HFFc6 (cell line): ENCODE measurements around the gene DCDC2B. TPM values are rescaled to one million over a fixed set of nuclear protein-coding genes. Genes with fewer than 3 reads are reported as not detected.

ENCODE experiments used
- DNase-seq: peaks from one replicate; pipeline ENCODE4 v3.0.0-alpha.2; 2018
- H3K27ac Mint-ChIP-seq: 2 replicates; pipeline ENCODE4 v1.8.0; 2020; ENCODE audit warnings: mild to moderate bottlenecking, mixed read lengths
- H3K27me3 Mint-ChIP-seq: 2 replicates; pipeline ENCODE4 v1.8.0; 2021; ENCODE audit warnings: mild to moderate bottlenecking, moderate library complexity, mixed read lengths; ENCODE audit not compliant: insufficient read depth
- H3K36me3 Mint-ChIP-seq: 2 replicates; pipeline ENCODE4 v1.8.0; 2021; ENCODE audit warnings: low read depth, mixed read lengths
- H3K4me1 Mint-ChIP-seq: 2 replicates; pipeline ENCODE4 v1.8.0; 2020; ENCODE audit warnings: low read depth, mixed read lengths
- H3K4me3 Mint-ChIP-seq: 2 replicates; pipeline ENCODE4 v1.8.0; 2020; ENCODE audit warnings: mild to moderate bottlenecking, moderate library complexity, mixed read lengths
- H3K9me3 Mint-ChIP-seq: 2 replicates; pipeline ENCODE4 v1.8.0; 2020; ENCODE audit warnings: mild to moderate bottlenecking, mixed read lengths
- total RNA-seq, 6 experiments: library from RNA; stranded (reverse); fragmentation: NEBNext Ultra II Directional; extraction: Animal tissue kit (Norgen Biotek cat#: 25700); gene quantifications; 2 replicates in 1 of 6; 3 replicates in 5 of 6; pipeline ENCODE4 v1.2.3, GENCODE V29; 2021
- TF ChIP-seq, protein P1 (sequence below): fragments of 200-600 bp; sonication (generic); IDR thresholded peaks from 2 replicates; pipeline ENCODE4 v1.5.0; 2021; ENCODE audit warnings: antibody characterized with exemption, mild to moderate bottlenecking

DCDC2B gene
- total RNA-seq, 6 experiments from 2014 or later = not detected

DNA sequence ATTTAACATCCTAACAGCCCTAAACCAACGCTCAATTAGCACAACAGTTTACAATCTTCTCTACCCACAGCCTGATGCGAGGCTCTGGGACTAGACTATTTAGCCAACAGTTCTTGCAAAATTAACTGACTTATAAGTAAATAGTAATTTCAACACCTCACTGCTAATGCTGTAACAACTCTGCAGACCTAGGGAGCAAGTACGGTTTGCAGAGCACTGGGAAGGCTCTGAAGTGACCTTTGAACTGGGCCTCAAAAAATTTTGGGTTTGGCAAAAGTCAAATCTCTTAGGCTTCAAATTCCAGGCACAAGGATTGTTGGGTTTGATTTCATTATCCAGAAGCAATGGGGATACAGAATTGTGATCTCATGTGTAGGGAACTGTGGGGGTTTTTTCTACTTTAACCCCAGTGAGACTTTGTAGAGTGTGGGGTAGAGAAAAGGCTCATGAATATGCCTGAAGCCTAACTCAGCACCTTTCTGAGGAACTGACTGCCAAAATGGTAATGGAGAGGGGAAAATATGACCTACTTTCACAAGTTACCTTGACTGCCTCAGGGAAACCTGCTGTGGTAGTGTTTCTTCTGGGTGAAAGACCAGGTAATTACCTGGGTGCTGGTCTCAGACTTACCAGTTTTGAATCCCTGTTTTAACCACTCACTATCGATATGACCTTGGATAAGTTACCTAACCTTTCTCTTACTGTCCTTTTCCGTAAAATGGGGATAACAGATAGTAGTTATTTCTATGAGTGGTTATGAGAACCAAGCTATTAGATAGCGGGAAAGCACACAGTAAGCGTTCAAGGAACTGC, 30.3 kb upstream of the DCDC2B start:
- TF ChIP-seq, protein P1, sequence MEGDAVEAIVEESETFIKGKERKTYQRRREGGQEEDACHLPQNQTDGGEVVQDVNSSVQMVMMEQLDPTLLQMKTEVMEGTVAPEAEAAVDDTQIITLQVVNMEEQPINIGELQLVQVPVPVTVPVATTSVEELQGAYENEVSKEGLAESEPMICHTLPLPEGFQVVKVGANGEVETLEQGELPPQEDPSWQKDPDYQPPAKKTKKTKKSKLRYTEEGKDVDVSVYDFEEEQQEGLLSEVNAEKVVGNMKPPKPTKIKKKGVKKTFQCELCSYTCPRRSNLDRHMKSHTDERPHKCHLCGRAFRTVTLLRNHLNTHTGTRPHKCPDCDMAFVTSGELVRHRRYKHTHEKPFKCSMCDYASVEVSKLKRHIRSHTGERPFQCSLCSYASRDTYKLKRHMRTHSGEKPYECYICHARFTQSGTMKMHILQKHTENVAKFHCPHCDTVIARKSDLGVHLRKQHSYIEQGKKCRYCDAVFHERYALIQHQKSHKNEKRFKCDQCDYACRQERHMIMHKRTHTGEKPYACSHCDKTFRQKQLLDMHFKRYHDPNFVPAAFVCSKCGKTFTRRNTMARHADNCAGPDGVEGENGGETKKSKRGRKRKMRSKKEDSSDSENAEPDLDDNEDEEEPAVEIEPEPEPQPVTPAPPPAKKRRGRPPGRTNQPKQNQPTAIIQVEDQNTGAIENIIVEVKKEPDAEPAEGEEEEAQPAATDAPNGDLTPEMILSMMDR = no peak
- no peak for DNase-seq
- Mint-ChIP-seq H3K27ac (peak overlapping the region; percentile 95), H3K9me3 (no peaks in the 10 kb centered on the region), H3K27me3 (peaks cover 10% of the 10 kb centered on the region), H3K4me1 (peaks cover 34% of the 10 kb centered on the region), H3K4me3 (peak overlapping the region; percentile 97), H3K36me3 (peaks cover 31% of the 10 kb centered on the region)

DNA sequence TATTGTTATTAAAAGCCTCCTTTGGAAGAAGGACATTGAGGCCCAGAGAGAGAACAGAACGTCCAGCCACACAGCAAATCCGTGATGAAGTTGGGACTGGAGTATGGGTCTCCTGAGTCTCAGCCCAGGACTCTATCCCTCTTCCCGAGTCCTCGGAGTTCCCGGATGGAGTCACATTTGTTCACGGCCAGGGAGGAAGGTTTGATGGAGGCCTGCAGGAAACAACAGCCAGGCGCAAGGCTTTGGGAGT, 29.8 kb upstream of the DCDC2B start:
- no peaks in the 10 kb centered on the region for H3K9me3 Mint-ChIP-seq
- peak overlapping the region; percentile 95 for H3K27ac Mint-ChIP-seq
- peaks cover 33% of the 10 kb centered on the region for H3K36me3 Mint-ChIP-seq
- DNase-seq = no peak
- peaks cover 38% of the 10 kb centered on the region for H3K4me1 Mint-ChIP-seq
- TF ChIP-seq, protein P1 = no peak
- peaks cover 10% of the 10 kb centered on the region for H3K27me3 Mint-ChIP-seq
- peak overlapping the region; percentile 97 for H3K4me3 Mint-ChIP-seq

DNA sequence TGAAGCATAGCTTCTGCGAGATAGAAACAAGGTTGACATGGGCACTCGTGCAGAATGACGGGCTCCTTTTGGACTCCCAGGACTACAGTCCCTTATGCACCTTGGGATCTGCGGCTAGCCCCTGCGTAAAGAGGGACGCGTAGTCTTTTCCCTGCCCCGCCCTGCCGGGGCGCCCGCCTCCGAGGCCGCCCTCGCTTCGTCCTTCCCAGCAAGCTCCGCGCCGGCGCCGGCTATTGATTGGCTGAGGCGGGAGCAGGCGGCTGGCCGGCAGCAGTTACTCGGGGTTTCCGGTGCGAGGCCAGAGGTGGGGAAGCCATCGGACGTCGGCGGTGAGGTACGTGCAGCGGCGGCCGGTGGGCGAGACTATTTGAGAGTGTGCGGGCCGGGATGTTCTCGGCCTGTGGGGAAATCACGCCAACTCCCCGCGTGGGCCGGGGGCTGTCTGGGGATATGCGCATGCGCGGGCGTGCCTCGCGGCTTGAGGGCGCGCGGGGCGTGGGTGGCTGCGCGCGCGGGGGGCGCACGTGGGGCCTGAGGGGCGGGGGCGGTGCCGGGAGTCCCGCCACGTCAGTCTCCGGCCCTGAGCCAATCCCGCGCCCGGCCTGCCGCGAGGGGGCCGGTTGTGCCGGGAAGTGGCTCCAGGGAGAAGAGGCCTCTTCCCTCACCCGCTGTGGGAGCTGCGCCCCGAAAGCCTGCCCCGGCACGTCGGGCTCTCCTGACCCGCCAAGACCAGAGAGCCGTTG, 29.3 kb upstream of the DCDC2B start, which contains the start of gene TXLNA:
TXLNA (plus strand) TSS at position 233 of the 743 bp plus-strand sequence. CDS start 671 bp downstream, outside the sequence.
- peak within 1 kb of the TSS; percentile 97 for H3K4me3 Mint-ChIP-seq
- peaks cover 10% of the 10 kb centered on the region for H3K27me3 Mint-ChIP-seq
- TF ChIP-seq, protein P1 = peak; percentile 56
- peak; percentile 89 for DNase-seq
- peaks cover 43% of the 10 kb centered on the region for H3K4me1 Mint-ChIP-seq
- peak within 1 kb of the TSS; percentile 95 for H3K27ac Mint-ChIP-seq
- no peaks in the 10 kb centered on the region for H3K9me3 Mint-ChIP-seq
- peaks cover 33% of the 10 kb centered on the region for H3K36me3 Mint-ChIP-seq

DNA sequence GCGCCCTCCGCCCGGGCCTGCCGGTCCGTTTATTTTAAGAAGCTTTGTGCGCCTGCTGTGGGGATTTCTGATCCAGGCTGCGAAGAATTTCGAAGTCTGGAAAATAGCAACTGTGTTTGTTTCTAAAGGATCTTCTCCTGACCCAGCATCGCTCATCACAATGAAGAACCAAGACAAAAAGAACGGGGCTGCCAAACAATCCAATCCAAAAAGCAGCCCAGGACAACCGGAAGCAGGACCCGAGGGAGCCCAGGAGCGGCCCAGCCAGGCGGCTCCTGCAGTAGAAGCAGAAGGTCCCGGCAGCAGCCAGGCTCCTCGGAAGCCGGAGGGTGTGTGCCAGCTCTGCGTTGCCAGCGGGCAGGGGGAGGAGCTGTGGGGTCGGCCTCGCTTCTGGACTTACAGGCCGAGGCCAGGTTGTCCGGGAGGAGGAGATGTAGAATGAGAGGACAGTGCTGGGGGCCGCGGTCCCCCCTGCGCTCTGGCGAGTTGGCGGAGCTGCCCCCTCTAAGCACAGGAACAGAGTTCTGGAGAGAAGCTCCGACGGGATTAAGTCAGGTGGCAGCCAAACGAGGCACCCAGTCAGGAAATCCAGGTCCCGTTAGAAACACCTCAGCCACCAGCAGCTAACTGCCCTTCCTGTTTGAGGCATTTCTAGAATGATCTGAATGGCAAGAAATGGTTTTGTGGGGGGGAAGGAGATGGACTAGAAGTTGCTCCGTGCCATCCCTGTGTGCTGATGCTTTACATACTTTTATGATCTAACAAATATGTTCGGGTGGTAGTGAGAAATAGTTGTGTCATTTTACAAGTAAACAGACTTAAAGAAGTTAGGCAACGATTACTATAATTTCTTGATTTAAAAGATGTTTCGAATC, 28.5 kb upstream of the DCDC2B start:
- Mint-ChIP-seq H3K36me3 (peaks cover 39% of the 10 kb centered on the region), H3K4me3 (peak overlapping the region; percentile 97), H3K4me1 (peaks cover 49% of the 10 kb centered on the region), H3K27me3 (peaks cover 10% of the 10 kb centered on the region), H3K27ac (peak overlapping the region; percentile 95), H3K9me3 (no peaks in the 10 kb centered on the region)
- DNase-seq = peak; percentile 47
- TF ChIP-seq, protein P1 = 0 out of 2 replicates have a peak, but pooled peaks have one; percentile 4

DNA sequence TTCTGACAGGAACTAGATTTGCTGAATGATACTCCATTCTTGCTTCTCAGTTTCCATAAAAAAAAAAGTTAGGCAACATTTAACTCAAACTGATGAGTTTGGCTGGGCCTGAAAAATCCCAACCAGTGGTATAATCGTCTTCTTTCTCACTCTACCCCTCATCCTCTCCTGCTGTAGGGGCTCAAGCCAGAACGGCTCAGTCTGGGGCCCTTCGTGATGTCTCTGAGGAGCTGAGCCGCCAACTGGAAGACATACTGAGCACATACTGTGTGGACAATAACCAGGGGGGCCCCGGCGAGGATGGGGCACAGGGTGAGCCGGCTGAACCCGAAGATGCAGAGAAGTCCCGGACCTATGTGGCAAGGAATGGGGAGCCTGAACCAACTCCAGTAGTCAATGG, 27.8 kb upstream of the DCDC2B start:
- Mint-ChIP-seq H3K36me3 (peaks cover 41% of the 10 kb centered on the region), H3K9me3 (no peaks in the 10 kb centered on the region), H3K27ac (peak overlapping the region; percentile 95), H3K4me3 (peak overlapping the region; percentile 97), H3K4me1 (peaks cover 53% of the 10 kb centered on the region), H3K27me3 (peaks cover 10% of the 10 kb centered on the region)
- TF ChIP-seq, protein P1 = no peak
- DNase-seq = no peak
